ENCODE measurements around the gene INPP4B. TPM values are rescaled to one million over a fixed set of nuclear protein-coding genes. Genes with fewer than 3 reads are reported as not detected.

Gene INPP4B
- total and polyA plus RNA-seq, 7 donors: 1.5 to 16.8 (median 9.5) TPM

DNA sequence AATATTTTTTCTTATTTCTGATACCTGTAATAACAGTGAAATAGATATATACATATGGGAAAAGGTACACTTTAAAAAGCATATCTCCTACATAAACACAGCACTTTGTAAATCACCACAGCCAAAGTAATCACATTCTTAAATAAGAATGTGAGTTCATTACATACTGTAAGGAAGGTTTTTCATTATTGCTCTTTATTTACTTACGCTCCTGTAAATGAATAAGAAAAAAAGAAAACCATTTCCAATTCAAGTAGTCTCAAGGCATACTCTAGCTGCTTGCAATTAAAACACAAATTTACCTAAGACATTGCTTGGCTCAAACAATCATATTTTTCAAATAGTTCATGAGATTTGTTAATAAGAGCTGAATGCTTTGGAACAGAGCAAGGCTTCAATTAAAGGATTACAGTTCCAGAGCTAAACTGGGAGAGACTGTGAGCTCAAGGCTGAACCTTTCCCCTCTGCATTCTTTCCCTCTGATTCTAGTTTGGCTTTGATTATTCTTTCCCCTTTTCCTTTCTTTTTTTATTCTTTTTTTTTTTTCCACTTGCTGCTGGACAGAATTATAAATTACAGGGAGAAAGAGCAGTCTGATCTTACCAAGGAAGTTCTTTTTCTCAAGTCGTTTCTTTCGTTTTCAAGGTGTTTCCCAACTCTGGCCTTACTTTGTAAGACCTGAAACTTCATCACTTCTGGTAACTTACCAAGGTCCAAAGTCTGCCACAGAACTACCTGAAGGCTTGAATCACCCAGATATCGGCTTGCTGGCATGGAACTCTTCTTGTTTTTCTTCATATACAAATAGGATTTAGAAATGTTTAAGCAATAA, 278.3 kb downstream of the INPP4B start:
- Histone ChIP-seq H3K27ac (no peak overlapping the region), H3K36me3 (ENCODE audit: insufficient read depth in 1 of 2, low read depth in 1 of 2) (no peaks in the 10 kb centered on the region), H3K27me3 (ENCODE audit: insufficient read depth in 3 of 3, low read length in 2 of 3) (no peaks in the 10 kb centered on the region), H3K4me1 (no peaks in the 10 kb centered on the region), H3K9me3 (no peaks in the 10 kb centered on the region), H3K4me3 (no peak overlapping the region)
- no peak for DNase-seq
- TF ChIP-seq, protein P1, sequence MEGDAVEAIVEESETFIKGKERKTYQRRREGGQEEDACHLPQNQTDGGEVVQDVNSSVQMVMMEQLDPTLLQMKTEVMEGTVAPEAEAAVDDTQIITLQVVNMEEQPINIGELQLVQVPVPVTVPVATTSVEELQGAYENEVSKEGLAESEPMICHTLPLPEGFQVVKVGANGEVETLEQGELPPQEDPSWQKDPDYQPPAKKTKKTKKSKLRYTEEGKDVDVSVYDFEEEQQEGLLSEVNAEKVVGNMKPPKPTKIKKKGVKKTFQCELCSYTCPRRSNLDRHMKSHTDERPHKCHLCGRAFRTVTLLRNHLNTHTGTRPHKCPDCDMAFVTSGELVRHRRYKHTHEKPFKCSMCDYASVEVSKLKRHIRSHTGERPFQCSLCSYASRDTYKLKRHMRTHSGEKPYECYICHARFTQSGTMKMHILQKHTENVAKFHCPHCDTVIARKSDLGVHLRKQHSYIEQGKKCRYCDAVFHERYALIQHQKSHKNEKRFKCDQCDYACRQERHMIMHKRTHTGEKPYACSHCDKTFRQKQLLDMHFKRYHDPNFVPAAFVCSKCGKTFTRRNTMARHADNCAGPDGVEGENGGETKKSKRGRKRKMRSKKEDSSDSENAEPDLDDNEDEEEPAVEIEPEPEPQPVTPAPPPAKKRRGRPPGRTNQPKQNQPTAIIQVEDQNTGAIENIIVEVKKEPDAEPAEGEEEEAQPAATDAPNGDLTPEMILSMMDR (IDR thresholded peaks at IDR 0.05): no peak
- WGBS, 3 donors: 65 to 74% (median 71%) methylated on average over 4 of the region's 4 CpGs
- intact Hi-C loops (cut with DNase I): no loop called here
- ATAC-seq: no peak

DNA sequence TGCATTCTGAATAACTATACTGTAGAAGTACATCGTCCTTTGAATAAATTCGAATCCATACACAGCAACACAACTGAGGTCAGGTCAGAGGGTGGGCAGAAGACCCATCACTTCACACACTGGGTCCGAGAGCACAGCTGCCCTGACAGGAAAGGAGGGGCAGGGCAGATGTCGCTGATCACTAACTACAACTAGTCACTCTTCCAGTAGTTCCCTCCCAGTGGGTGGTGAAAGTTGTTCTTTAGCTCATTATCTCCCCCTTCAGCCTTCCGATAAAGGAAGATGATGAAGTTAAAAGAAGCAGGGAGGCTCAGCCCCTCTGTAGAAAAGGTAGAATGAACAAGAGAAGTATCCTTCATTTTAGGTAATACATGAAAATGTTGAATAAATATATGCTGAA, 278.9 kb downstream of the INPP4B start:
- no peak overlapping the region for H3K27ac ChIP-seq
- no peaks in the 10 kb centered on the region for H3K9me3 ChIP-seq
- H3K36me3 ChIP-seq (ENCODE audit: insufficient read depth in 1 of 2, low read depth in 1 of 2): no peaks in the 10 kb centered on the region
- no peak overlapping the region for H3K4me3 ChIP-seq
- no peaks in the 10 kb centered on the region for H3K4me1 ChIP-seq
- H3K27me3 ChIP-seq (ENCODE audit: insufficient read depth in 3 of 3, low read length in 2 of 3): no peaks in the 10 kb centered on the region
- intact Hi-C loops (cut with DNase I): no loop called here
- no peak for ATAC-seq
- no peak for DNase-seq
- WGBS, 3 donors: 54 to 71% (median 58%) methylated on average over 5 of the region's 5 CpGs
- TF ChIP-seq, protein P1 (IDR thresholded peaks at IDR 0.05): no peak

DNA sequence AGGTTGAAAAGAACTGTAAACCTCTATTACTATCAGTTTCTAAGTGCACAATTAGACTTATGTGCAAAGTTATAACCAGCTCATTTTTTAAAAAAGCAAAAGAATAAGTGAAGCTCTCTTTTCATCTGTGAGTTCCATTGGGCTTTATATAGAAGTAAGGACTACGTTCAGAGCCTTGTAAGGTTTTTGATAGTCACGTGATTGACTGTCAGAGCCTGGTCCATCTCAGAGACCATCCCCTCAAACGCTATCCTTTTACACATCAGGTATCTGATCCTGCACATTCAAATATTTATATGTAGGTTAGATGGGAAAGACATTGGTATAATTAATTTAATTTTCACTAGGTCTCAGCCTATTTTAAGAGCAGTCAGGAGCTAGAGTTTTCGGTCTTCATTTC, 279.3 kb downstream of the INPP4B start:
- intact Hi-C loops (cut with DNase I): no loop called here
- no peak for DNase-seq
- H3K4me1 ChIP-seq: no peaks in the 10 kb centered on the region
- H3K9me3 ChIP-seq: no peaks in the 10 kb centered on the region
- no peak overlapping the region for H3K27ac ChIP-seq
- H3K27me3 ChIP-seq (ENCODE audit: insufficient read depth in 3 of 3, low read length in 2 of 3): no peaks in the 10 kb centered on the region
- TF ChIP-seq, protein P1 (IDR thresholded peaks at IDR 0.05): no peak
- ATAC-seq: no peak
- H3K4me3 ChIP-seq: no peak overlapping the region
- no peaks in the 10 kb centered on the region for H3K36me3 ChIP-seq (ENCODE audit: insufficient read depth in 1 of 2, low read depth in 1 of 2)
- WGBS, 3 donors: 69 to 81% (median 77%) methylated on average over 4 of the region's 4 CpGs

DNA sequence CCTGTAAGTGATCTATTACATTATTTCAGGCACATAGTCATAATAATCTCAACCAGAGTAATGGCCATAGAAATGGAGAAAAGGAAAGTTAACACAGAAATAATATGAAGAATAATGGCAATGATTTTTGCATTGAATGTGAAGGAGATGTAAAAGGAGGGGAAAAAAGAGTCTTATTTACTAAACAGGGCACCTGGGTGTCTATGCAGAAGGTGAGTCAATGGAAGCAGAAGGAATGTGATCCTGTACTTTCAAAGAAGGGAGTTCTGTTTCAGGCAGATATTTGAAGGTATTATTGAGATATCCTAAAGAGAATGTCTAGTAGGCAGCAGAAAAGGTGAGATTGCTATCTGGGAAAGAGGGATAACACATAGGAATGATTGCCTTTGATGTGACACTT, 279.9 kb downstream of the INPP4B start:
- Histone ChIP-seq H3K4me1 (no peaks in the 10 kb centered on the region), H3K9me3 (no peaks in the 10 kb centered on the region), H3K4me3 (no peak overlapping the region), H3K36me3 (ENCODE audit: insufficient read depth in 1 of 2, low read depth in 1 of 2) (no peaks in the 10 kb centered on the region), H3K27ac (no peak overlapping the region), H3K27me3 (ENCODE audit: insufficient read depth in 3 of 3, low read length in 2 of 3) (no peaks in the 10 kb centered on the region)
- ATAC-seq (no peak), DNase-seq (no peak)
- intact Hi-C loops (cut with DNase I): no loop called here
- TF ChIP-seq, protein P1 (IDR thresholded peaks at IDR 0.05): no peak

DNA sequence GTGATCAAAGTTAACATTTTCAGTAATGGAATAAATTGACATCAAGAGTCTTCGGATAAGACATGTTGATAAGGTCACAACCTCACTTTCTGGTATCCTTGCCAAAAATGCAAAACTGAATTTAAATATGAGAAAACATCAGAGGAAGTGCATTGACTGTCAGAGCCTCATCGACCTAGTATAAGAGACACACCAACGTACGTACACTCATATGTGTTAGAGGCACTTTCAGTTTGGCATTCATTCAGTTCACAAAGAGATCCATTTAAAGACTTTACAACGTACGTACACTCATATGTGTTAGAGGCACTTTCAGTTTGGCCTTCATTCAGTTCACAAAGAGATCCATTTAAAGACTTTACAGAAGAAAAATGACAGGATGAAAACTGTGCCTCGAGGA, 280.3 kb downstream of the INPP4B start:
- intact Hi-C loops (cut with DNase I): no loop called here
- Histone ChIP-seq H3K27me3 (ENCODE audit: insufficient read depth in 3 of 3, low read length in 2 of 3) (no peaks in the 10 kb centered on the region), H3K27ac (no peak overlapping the region), H3K4me3 (no peak overlapping the region), H3K9me3 (no peaks in the 10 kb centered on the region), H3K4me1 (no peaks in the 10 kb centered on the region), H3K36me3 (ENCODE audit: insufficient read depth in 1 of 2, low read depth in 1 of 2) (no peaks in the 10 kb centered on the region)
- ATAC-seq: no peak
- no peak for DNase-seq
- 81 to 86% (median 85%) methylated on average over 7 of the region's 7 CpGs for WGBS, 3 donors
- TF ChIP-seq, protein P1 (IDR thresholded peaks at IDR 0.05): no peak

Measured in psoas muscle (tissue), 8 donors.